Fibroblast of lung (primary cell): ENCODE data around the gene TMEM132C.

Experiments used
- EZH2 ChIP-seq: IDR thresholded peaks from 2 replicates; pipeline ENCODE4 v1.5.1; 2012; ENCODE audit warnings: low read length, control low read depth, mild to moderate bottlenecking; ENCODE audit errors: missing control alignments
- TF ChIP-seq, protein P1 (sequence below), 2 donors: IDR thresholded peaks in 1 of 2; conservative IDR thresholded peaks in 1 of 2; 1 replicate in 1 of 2; 2 replicates in 1 of 2; pipeline ENCODE4 v1.5.1; 2011 to 2012; ENCODE audit warnings: low read length in 2 of 2, control low read depth in 1 of 2, inconsistent platforms in 1 of 2, low read depth in 1 of 2, mild to moderate bottlenecking in 1 of 2

- TF ChIP-seq, protein P1, sequence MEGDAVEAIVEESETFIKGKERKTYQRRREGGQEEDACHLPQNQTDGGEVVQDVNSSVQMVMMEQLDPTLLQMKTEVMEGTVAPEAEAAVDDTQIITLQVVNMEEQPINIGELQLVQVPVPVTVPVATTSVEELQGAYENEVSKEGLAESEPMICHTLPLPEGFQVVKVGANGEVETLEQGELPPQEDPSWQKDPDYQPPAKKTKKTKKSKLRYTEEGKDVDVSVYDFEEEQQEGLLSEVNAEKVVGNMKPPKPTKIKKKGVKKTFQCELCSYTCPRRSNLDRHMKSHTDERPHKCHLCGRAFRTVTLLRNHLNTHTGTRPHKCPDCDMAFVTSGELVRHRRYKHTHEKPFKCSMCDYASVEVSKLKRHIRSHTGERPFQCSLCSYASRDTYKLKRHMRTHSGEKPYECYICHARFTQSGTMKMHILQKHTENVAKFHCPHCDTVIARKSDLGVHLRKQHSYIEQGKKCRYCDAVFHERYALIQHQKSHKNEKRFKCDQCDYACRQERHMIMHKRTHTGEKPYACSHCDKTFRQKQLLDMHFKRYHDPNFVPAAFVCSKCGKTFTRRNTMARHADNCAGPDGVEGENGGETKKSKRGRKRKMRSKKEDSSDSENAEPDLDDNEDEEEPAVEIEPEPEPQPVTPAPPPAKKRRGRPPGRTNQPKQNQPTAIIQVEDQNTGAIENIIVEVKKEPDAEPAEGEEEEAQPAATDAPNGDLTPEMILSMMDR (conservative IDR thresholded peaks at IDR 0.05 in 1 of 2, IDR thresholded peaks at IDR 0.05 in 1 of 2; ENCODE audit: low read depth in 1 of 2, low read length in 2 of 2) = no peak
- TF ChIP-seq EZH2 = no peak
These were observed 339.6 kb downstream of the TMEM132C start for GRCh38 chr12:128606538-128606937.
